A549 treated with CORT108297 at 1 μM for 4 hours (cell line): ENCODE data around the gene PPP1R12B. TPM values are rescaled to one million over a fixed set of nuclear protein-coding genes. Genes with fewer than 3 reads are reported as not detected.

Experiments
- total RNA-seq: library from RNA; stranded (reverse); fragments of 200-300 nt; extraction: Qiagen RNA extraction; gene quantifications from 5 replicates; pipeline ENCODE4 v1.2.3, GENCODE V29; 2022

The PPP1R12B gene, protein sequence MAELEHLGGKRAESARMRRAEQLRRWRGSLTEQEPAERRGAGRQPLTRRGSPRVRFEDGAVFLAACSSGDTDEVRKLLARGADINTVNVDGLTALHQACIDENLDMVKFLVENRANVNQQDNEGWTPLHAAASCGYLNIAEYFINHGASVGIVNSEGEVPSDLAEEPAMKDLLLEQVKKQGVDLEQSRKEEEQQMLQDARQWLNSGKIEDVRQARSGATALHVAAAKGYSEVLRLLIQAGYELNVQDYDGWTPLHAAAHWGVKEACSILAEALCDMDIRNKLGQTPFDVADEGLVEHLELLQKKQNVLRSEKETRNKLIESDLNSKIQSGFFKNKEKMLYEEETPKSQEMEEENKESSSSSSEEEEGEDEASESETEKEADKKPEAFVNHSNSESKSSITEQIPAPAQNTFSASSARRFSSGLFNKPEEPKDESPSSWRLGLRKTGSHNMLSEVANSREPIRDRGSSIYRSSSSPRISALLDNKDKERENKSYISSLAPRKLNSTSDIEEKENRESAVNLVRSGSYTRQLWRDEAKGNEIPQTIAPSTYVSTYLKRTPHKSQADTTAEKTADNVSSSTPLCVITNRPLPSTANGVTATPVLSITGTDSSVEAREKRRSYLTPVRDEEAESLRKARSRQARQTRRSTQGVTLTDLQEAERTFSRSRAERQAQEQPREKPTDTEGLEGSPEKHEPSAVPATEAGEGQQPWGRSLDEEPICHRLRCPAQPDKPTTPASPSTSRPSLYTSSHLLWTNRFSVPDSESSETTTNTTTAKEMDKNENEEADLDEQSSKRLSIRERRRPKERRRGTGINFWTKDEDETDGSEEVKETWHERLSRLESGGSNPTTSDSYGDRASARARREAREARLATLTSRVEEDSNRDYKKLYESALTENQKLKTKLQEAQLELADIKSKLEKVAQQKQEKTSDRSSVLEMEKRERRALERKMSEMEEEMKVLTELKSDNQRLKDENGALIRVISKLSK
- 1.2 to 2.7 TPM (median 1.9 TPM) in 5 replicates for total RNA-seq

DNA sequence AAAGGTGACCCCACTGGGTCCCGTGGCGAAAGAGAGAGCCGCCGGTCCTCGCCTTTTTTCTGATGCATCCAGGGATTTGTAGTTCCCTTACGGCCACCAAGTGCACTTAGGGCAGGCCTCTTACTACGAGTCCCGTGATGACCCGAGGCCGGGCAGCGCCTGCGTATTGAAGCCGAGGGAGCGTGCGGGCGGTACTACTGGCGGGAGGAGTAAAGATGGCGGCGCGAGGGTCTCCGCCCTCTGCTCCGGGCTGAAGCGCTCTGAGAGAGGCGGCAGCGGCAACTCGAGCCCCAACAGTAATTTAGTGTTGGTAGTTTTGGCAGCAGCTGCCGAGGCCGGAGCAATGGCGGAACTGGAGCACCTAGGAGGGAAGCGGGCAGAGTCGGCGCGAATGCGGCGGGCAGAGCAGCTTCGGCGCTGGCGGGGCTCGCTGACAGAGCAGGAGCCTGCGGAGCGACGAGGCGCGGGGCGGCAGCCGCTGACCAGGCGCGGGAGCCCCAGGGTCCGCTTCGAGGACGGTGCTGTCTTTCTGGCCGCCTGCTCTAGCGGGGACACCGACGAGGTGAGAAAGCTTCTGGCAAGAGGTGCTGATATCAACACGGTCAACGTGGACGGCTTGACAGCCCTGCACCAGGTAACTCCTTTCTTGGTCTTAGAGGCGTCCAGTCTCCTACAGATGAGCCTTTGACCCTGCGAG lies at the start of gene PPP1R12B:
PPP1R12B (plus strand) TSS at position 191 of the 697 bp plus-strand sequence; CDS start at position 344, 153 bp downstream.

Other genes with a start within 250 kb of the PPP1R12B start
- 0.10 to 0.19 TPM (median 0.16 TPM) in 5 replicates for gene GPR37L1, start 225.8 kb upstream of the PPP1R12B start, total RNA-seq
- 39.8 to 53.3 TPM (median 46.4 TPM) in 5 replicates for gene ARL8A, start 204.0 kb upstream of the PPP1R12B start, total RNA-seq
- gene PTPN7, start 188.1 kb upstream of the PPP1R12B start, total RNA-seq: 0.07 to 0.10 TPM in 2 of 5 replicates, not detected in the others
- gene LGR6, start 154.9 kb upstream of the PPP1R12B start, total RNA-seq: 0.35 to 1.1 TPM (median 0.55 TPM) in 5 replicates
- gene UBE2T, start 6.8 kb upstream of the PPP1R12B start, total RNA-seq: 73.3 to 81.7 TPM (median 75.0 TPM) in 5 replicates